Astrocyte (in vitro differentiated cells and primary cell): ENCODE measurements around the gene MBP. TPM values are rescaled to one million over a fixed set of nuclear protein-coding genes. Genes with fewer than 3 reads are reported as not detected.

Experiments
- DNase-seq: peaks from one replicate; pipeline ENCODE4 v3.0.0-alpha.2; 2010; ENCODE audit warnings: low read depth
- FAIRE-seq: peaks from 2 replicates; lab custom pipeline; 2011; peaks lifted over from hg19 to GRCh38; lab: Jason Lieb, UNC
- H2AFZ ChIP-seq: 2 replicates; pipeline ENCODE4 v1.6.0; 2012; ENCODE audit warnings: low read depth, low read length, inconsistent platforms
- H3K27ac ChIP-seq: 2 replicates; pipeline ENCODE4 v1.5.1; 2011; ENCODE audit warnings: low read depth, low read length, inconsistent platforms
- H3K27me3 ChIP-seq: 2 replicates; pipeline ENCODE4 v1.6.0; 2011; ENCODE audit warnings: low read length, inconsistent platforms; ENCODE audit not compliant: insufficient read depth
- H3K36me3 ChIP-seq: 2 replicates; pipeline ENCODE4 v1.5.1; 2011; ENCODE audit warnings: low read length, inconsistent platforms; ENCODE audit not compliant: insufficient read depth
- H3K4me1 ChIP-seq: 2 replicates; pipeline ENCODE4 v1.5.1; 2011; ENCODE audit warnings: low read length, inconsistent platforms; ENCODE audit not compliant: insufficient read depth
- H3K4me2 ChIP-seq: 2 replicates; pipeline ENCODE4 v1.6.0; 2012; ENCODE audit warnings: low read length, inconsistent platforms
- H3K4me3 ChIP-seq: 2 replicates; pipeline ENCODE4 v1.5.1; 2011; ENCODE audit warnings: low read depth, mild to moderate bottlenecking, low read length, inconsistent platforms; ENCODE audit not compliant: insufficient read depth
- H3K79me2 ChIP-seq: 2 replicates; pipeline ENCODE4 v1.6.0; 2012; ENCODE audit warnings: mild to moderate bottlenecking, low read length, inconsistent platforms; ENCODE audit not compliant: insufficient read depth
- H3K9ac ChIP-seq: 2 replicates; pipeline ENCODE4 v1.6.0; 2012; ENCODE audit warnings: mild to moderate bottlenecking, low read length, inconsistent platforms
- H3K9me3 ChIP-seq: 2 replicates; pipeline ENCODE4 v1.5.1; 2012; ENCODE audit warnings: low read depth, mild to moderate bottlenecking, low read length, inconsistent platforms; ENCODE audit not compliant: insufficient read depth
- H4K20me1 ChIP-seq: 2 replicates; pipeline ENCODE4 v1.6.0; 2012; ENCODE audit warnings: low read length, inconsistent platforms; ENCODE audit not compliant: insufficient read depth
- H3K27ac Mint-ChIP-seq: one replicate; pipeline ENCODE4 v1.8.0; 2021; ENCODE audit warnings: mild to moderate bottlenecking, mixed read lengths; ENCODE audit not compliant: unreplicated experiment
- H3K27me3 Mint-ChIP-seq: one replicate; pipeline ENCODE4 v1.8.0; 2021; ENCODE audit warnings: low read depth, mixed read lengths; ENCODE audit not compliant: unreplicated experiment
- H3K36me3 Mint-ChIP-seq: one replicate; pipeline ENCODE4 v1.8.0; 2021; ENCODE audit warnings: low read depth, mixed read lengths; ENCODE audit not compliant: unreplicated experiment
- H3K4me1 Mint-ChIP-seq: one replicate; pipeline ENCODE4 v1.8.0; 2021; ENCODE audit warnings: low read depth, mixed read lengths; ENCODE audit not compliant: unreplicated experiment
- H3K4me3 Mint-ChIP-seq: one replicate; pipeline ENCODE4 v1.8.0; 2021; ENCODE audit warnings: mild to moderate bottlenecking, moderate library complexity, mixed read lengths; ENCODE audit not compliant: unreplicated experiment
- H3K9me3 Mint-ChIP-seq: one replicate; pipeline ENCODE4 v1.8.0; 2021; ENCODE audit warnings: mild to moderate bottlenecking, mixed read lengths; ENCODE audit not compliant: unreplicated experiment
- EZH2 ChIP-seq: IDR thresholded peaks from 2 replicates; pipeline ENCODE4 v1.6.1; 2012; ENCODE audit warnings: mild to moderate bottlenecking, low read length, inconsistent platforms; ENCODE audit not compliant: insufficient read depth
- total RNA-seq: library from RNA; stranded (reverse); gene quantifications from 2 replicates; pipeline ENCODE4 v1.2.1, GENCODE V29; 2021
- TF ChIP-seq, protein P1 (sequence below): IDR thresholded peaks from 2 replicates; pipeline ENCODE4 v1.5.1; 2011; ENCODE audit warnings: low read depth, mild to moderate bottlenecking, inconsistent platforms, low read length, moderate library complexity; ENCODE audit not compliant: insufficient read depth

The MBP gene
- total RNA-seq, 1 donor from 2014 or later, result 11.4 TPM

GRCh38 chr18:77099485-77100370, 32.9 kb downstream of the MBP start:
- Histone ChIP-seq H3K4me3 (no peak overlapping the region), H3K4me1 (peaks cover 51% of the 10 kb centered on the region), H3K79me2 (no peaks in the 10 kb centered on the region), H3K9me3 (no peaks in the 10 kb centered on the region), H3K27ac (peak overlapping the region; percentile 95), H4K20me1 (no peaks in the 10 kb centered on the region), H2AFZ (no peak overlapping the region), H3K4me2 (no peak overlapping the region), H3K9ac (no peak overlapping the region), H3K27me3 (no peaks in the 10 kb centered on the region), H3K36me3 (no peaks in the 10 kb centered on the region)
- Mint-ChIP-seq H3K4me3 (no peak overlapping the region), H3K9me3 (no peaks in the 10 kb centered on the region), H3K27ac (no peak overlapping the region), H3K36me3 (peaks cover 2% of the 10 kb centered on the region), H3K27me3 (no peaks in the 10 kb centered on the region), H3K4me1 (peaks cover 43% of the 10 kb centered on the region)
- FAIRE-seq (no peak), DNase-seq (no peak)
- TF ChIP-seq EZH2, result no peak
- TF ChIP-seq, protein P1, sequence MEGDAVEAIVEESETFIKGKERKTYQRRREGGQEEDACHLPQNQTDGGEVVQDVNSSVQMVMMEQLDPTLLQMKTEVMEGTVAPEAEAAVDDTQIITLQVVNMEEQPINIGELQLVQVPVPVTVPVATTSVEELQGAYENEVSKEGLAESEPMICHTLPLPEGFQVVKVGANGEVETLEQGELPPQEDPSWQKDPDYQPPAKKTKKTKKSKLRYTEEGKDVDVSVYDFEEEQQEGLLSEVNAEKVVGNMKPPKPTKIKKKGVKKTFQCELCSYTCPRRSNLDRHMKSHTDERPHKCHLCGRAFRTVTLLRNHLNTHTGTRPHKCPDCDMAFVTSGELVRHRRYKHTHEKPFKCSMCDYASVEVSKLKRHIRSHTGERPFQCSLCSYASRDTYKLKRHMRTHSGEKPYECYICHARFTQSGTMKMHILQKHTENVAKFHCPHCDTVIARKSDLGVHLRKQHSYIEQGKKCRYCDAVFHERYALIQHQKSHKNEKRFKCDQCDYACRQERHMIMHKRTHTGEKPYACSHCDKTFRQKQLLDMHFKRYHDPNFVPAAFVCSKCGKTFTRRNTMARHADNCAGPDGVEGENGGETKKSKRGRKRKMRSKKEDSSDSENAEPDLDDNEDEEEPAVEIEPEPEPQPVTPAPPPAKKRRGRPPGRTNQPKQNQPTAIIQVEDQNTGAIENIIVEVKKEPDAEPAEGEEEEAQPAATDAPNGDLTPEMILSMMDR, result no peak

DNA sequence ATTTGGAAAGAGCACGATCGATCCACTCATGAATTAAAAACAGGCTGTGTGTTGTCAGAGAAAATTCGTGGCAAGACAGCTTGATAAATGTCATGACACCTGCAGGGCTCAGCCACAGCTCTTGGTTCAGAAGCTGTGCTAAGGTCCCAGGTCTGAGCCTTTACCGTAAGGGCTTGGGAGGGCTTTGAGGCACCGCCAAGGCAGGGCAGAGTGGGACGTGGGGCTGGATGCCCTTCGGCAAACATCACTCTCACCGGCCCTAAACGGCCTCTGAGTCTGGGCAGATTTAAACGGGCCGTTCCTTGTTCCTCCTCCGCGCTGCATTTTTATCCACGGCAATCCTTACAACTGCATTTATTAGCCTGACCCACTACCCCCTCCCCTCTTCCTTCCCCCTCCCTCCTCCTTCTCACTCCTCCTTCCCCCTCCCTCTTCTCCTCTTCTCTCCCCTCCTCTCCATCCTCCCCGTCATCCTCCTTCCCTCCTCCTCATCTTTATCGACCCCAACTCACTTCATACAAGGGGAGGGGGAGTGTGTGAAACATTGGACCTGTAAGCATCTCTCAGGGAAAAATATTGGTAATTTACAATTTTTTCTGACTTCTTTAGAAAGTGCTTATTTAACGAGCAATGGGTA, 33.9 kb downstream of the MBP start:
- no peak for DNase-seq
- TF ChIP-seq, protein P1, result no peak
- no peak for TF ChIP-seq EZH2
- FAIRE-seq, result no peak
- peaks cover 40% of the 10 kb centered on the region for H3K4me1 ChIP-seq
- H3K9ac ChIP-seq, result peak overlapping the region; percentile 58
- H3K27ac ChIP-seq, result peak overlapping the region; percentile 29
- H3K9me3 ChIP-seq, result no peaks in the 10 kb centered on the region
- peak overlapping the region; percentile 62 for H3K27ac Mint-ChIP-seq
- H4K20me1 ChIP-seq, result no peaks in the 10 kb centered on the region
- peaks cover 34% of the 10 kb centered on the region for H3K4me1 Mint-ChIP-seq
- H2AFZ ChIP-seq, result peak overlapping the region; percentile 64
- no peaks in the 10 kb centered on the region for H3K79me2 ChIP-seq
- no peaks in the 10 kb centered on the region for H3K36me3 ChIP-seq
- H3K36me3 Mint-ChIP-seq, result peaks cover 2% of the 10 kb centered on the region
- H3K4me2 ChIP-seq, result peak overlapping the region; percentile 75
- H3K9me3 Mint-ChIP-seq, result no peaks in the 10 kb centered on the region
- no peaks in the 10 kb centered on the region for H3K27me3 ChIP-seq
- no peak overlapping the region for H3K4me3 Mint-ChIP-seq
- peak overlapping the region; percentile 26 for H3K4me3 ChIP-seq
- H3K27me3 Mint-ChIP-seq, result no peaks in the 10 kb centered on the region
